Osteoblast (primary cell): ENCODE measurements around the gene KLHDC1. TPM values are rescaled to one million over a fixed set of nuclear protein-coding genes. Genes with fewer than 3 reads are reported as not detected.

Source experiments
- DNase-seq: peaks from one replicate; pipeline ENCODE4 v3.0.0; 2011; ENCODE audit warnings: low spot score, mixed read lengths; ENCODE audit not compliant: insufficient read length; ENCODE audit errors: missing footprints
- H2AFZ ChIP-seq: 2 replicates; pipeline ENCODE4 v1.6.0; 2011; ENCODE audit warnings: mild to moderate bottlenecking, low read length
- H3K27ac ChIP-seq: 2 replicates; pipeline ENCODE4 v1.5.1; 2011; ENCODE audit warnings: mild to moderate bottlenecking, low read depth, low read length, moderate library complexity
- H3K27me3 ChIP-seq: 2 replicates; pipeline ENCODE4 v1.6.0; 2012; ENCODE audit warnings: mild to moderate bottlenecking, control low read depth, inconsistent platforms, low read length, moderate library complexity; ENCODE audit not compliant: insufficient read depth
- H3K36me3 ChIP-seq: 2 replicates; pipeline ENCODE4 v1.5.1; 2011; ENCODE audit warnings: mild to moderate bottlenecking, low read length, control low read depth, moderate library complexity; ENCODE audit not compliant: insufficient read depth
- H3K4me1 ChIP-seq: 2 replicates; pipeline ENCODE4 v1.5.1; 2011; ENCODE audit warnings: mild to moderate bottlenecking, low read length, control low read depth, moderate library complexity; ENCODE audit not compliant: insufficient read depth
- H3K4me2 ChIP-seq: 2 replicates; pipeline ENCODE4 v1.6.0; 2011; ENCODE audit warnings: mild to moderate bottlenecking, low read length; ENCODE audit not compliant: insufficient read depth
- H3K4me3 ChIP-seq: fragments of 200-600 bp; sonication (generic); 3 replicates; pipeline ENCODE4 v1.5.1; 2012; ENCODE audit warnings: mild to moderate bottlenecking, low read length, inconsistent platforms; ENCODE audit not compliant: insufficient read depth
- H3K79me2 ChIP-seq: 2 replicates; pipeline ENCODE4 v1.6.0; 2012; ENCODE audit warnings: mild to moderate bottlenecking, low read length, control low read depth, inconsistent platforms; ENCODE audit not compliant: insufficient read depth
- H3K9me3 ChIP-seq: 2 replicates; pipeline ENCODE4 v1.5.1; 2011; ENCODE audit warnings: low read depth, low read length, control low read depth
- H4K20me1 ChIP-seq: 2 replicates; pipeline ENCODE4 v1.6.0; 2012; ENCODE audit warnings: mild to moderate bottlenecking, low read length, control low read depth; ENCODE audit not compliant: insufficient read depth
- CTCF ChIP-seq: IDR thresholded peaks from 2 replicates; pipeline ENCODE4 v1.5.1; 2011; ENCODE audit warnings: mild to moderate bottlenecking, low read depth, low read length, moderate library complexity; ENCODE audit errors: extremely low read depth
- total RNA-seq: library from RNA; depleted of rRNA; stranded (reverse); fragments of >200 nt; gene quantifications from 2 replicates; pipeline ENCODE4 v1.2.3, GENCODE V29; 2012

The KLHDC1 gene
- total RNA-seq, 1 donor = 2.9 TPM

GRCh38 chr14:49659526-49660455 is 33.1 kb upstream of the KLHDC1 start:
- Histone ChIP-seq H3K27ac (no peak overlapping the region), H3K4me3 (no peak overlapping the region), H2AFZ (no peak overlapping the region), H3K4me2 (no peak overlapping the region), H4K20me1 (no peaks in the 10 kb centered on the region), H3K79me2 (no peaks in the 10 kb centered on the region), H3K9me3 (no peaks in the 10 kb centered on the region), H3K36me3 (no peaks in the 10 kb centered on the region), H3K27me3 (no peaks in the 10 kb centered on the region), H3K4me1 (no peaks in the 10 kb centered on the region)
- DNase-seq = no peak
- TF ChIP-seq CTCF = no peak

GRCh38 chr14:49670475-49670874 is 22.4 kb upstream of the KLHDC1 start:
- Histone ChIP-seq H3K4me2 (no peak overlapping the region), H4K20me1 (no peaks in the 10 kb centered on the region), H3K4me1 (peaks cover 3% of the 10 kb centered on the region), H3K4me3 (no peak overlapping the region), H3K27me3 (no peaks in the 10 kb centered on the region), H3K79me2 (no peaks in the 10 kb centered on the region), H2AFZ (no peak overlapping the region), H3K27ac (no peak overlapping the region), H3K36me3 (no peaks in the 10 kb centered on the region), H3K9me3 (no peaks in the 10 kb centered on the region)
- DNase-seq = no peak
- TF ChIP-seq CTCF = no peak

GRCh38 chr14:49673586-49673985 is 19.3 kb upstream of the KLHDC1 start:
- no peak overlapping the region for H3K27ac ChIP-seq
- H4K20me1 ChIP-seq = no peaks in the 10 kb centered on the region
- H2AFZ ChIP-seq = no peak overlapping the region
- TF ChIP-seq CTCF = no peak
- H3K4me1 ChIP-seq = peaks cover 3% of the 10 kb centered on the region
- no peak overlapping the region for H3K4me2 ChIP-seq
- H3K4me3 ChIP-seq = no peak overlapping the region
- H3K79me2 ChIP-seq = no peaks in the 10 kb centered on the region
- no peaks in the 10 kb centered on the region for H3K36me3 ChIP-seq
- no peaks in the 10 kb centered on the region for H3K9me3 ChIP-seq
- H3K27me3 ChIP-seq = no peaks in the 10 kb centered on the region
- no peak for DNase-seq

- no peaks in the 10 kb centered on the region for H3K36me3 ChIP-seq
- H3K27ac ChIP-seq = no peak overlapping the region
- no peaks in the 10 kb centered on the region for H3K9me3 ChIP-seq
- H3K4me1 ChIP-seq = peaks cover 9% of the 10 kb centered on the region
- no peaks in the 10 kb centered on the region for H4K20me1 ChIP-seq
- H3K27me3 ChIP-seq = no peaks in the 10 kb centered on the region
- DNase-seq = no peak
- H3K79me2 ChIP-seq = no peaks in the 10 kb centered on the region
- no peak overlapping the region for H3K4me2 ChIP-seq
- H2AFZ ChIP-seq = no peak overlapping the region
- H3K4me3 ChIP-seq = no peak overlapping the region
- peak; percentile 10 for TF ChIP-seq CTCF
Measured at GRCh38 chr14:49677643-49678042, 15.3 kb upstream of the KLHDC1 start.
